Adrenal gland (tissue), 12 donors: Measurements from ENCODE around the gene BFAR. TPM values are rescaled to one million over a fixed set of nuclear protein-coding genes. Genes with fewer than 3 reads are reported as not detected.
"Not testable (repeated sequence)": the region's sequence is repeated elsewhere in the genome, so short reads cannot be mapped to it uniquely, and the experiment has no call there.

Source experiments
- DNase-seq, 7 donors: peaks; one replicate each; pipeline ENCODE4 v3.0.0-alpha.2; 2019 to 2020
- H3K27ac ChIP-seq, 5 donors: fragments of 200-600 bp; sonication (generic) in 4 of 5; 1 replicate in 3 of 5; 2 replicates in 2 of 5; pipeline versions ENCODE4 v1.5.1 to v1.8.0; 2016 to 2020; ENCODE audit warnings: mild to moderate bottlenecking in 1 of 5
- H3K27me3 ChIP-seq: fragments of 200-600 bp; 2 replicates; pipeline ENCODE4 v1.8.0; 2021
- H3K36me3 ChIP-seq, 2 donors: fragments of 200-600 bp; replicated peaks in 1 of 2; 1 replicate in 1 of 2; 2 replicates in 1 of 2; pipeline versions ENCODE4 v1.5.1 to v1.8.0; 2018 to 2022
- H3K4me1 ChIP-seq, 2 donors: fragments of 200-600 bp; replicated peaks in 1 of 2; 1 replicate in 1 of 2; 2 replicates in 1 of 2; pipeline versions ENCODE4 v1.5.1 to v1.8.0; 2018 to 2021
- H3K4me3 ChIP-seq, 4 donors: fragments of 200-600 bp; sonication (generic) in 3 of 4; one replicate each; pipeline ENCODE4 v1.5.1; 2016 to 2018
- H3K9me3 ChIP-seq, 3 donors: fragments of 200-600 bp; sonication (generic) in 1 of 3; replicated peaks in 1 of 3; 1 replicate in 2 of 3; 2 replicates in 1 of 3; pipeline versions ENCODE4 v1.5.1 to v1.8.0; 2016 to 2021
- POLR2A ChIP-seq, 2 donors: fragments of 450-650 bp; IDR thresholded peaks; one replicate each; pipeline ENCODE4 v1.6.1; 2017; ENCODE audit warnings: antibody characterized with exemption in 2 of 2, mild to moderate bottlenecking in 2 of 2, moderate library complexity in 1 of 2
- WGBS, 4 donors: extraction: QIAGEN DNeasy Blood & Tissue Kit in 2 of 4; methylation state at CpG; one replicate each; pipeline versions ENCODE4 v1.1.5 to v1.1.7; 2013 to 2017; 5-methylcytosine and 5-hydroxymethylcytosine counted together
- intact Hi-C, 2 donors: fragments of 100-400 bp; cut with DNase I; formaldehyde crosslinking; loops; one replicate each; pipeline versions ENCODE4 v1.14.1 to v1.15.0; 2022 to 2023
- polyA plus RNA-seq, 3 donors: library from polyadenylated mRNA; stranded (reverse); fragments of 200-250 nt in 2 of 3; fragments of 350-450 nt in 1 of 3; fragmentation: Illumina TruSeq in 1 of 3; extraction: RNeasy Lipid Tissue Mini Kit (QIAGEN cat#74804) in 1 of 3; gene quantifications; one replicate each; pipeline ENCODE4 v1.2.3, GENCODE V29; 2013 to 2014
- total RNA-seq, 9 donors: library from RNA; depleted of rRNA in 4 of 9; stranded (reverse); fragments of >200 nt in 4 of 9; fragments of 120-200 nt in 1 of 9; fragmentation: NEBNext Ultra II Directional in 1 of 9; extraction: Animal tissue kit (Norgen Biotek cat#: 25700) in 1 of 9; gene quantifications; one replicate each; pipeline versions ENCODE4 v1.1.0 to v1.2.4, GENCODE V29; 2013 to 2023
- TF ChIP-seq, protein P1 (sequence below), 6 experiments: fragments of 450-650 bp in 4 of 6; fragments of 200-600 bp in 2 of 6; sonication (generic) in 1 of 6; IDR thresholded peaks; 1 replicate in 5 of 6; 2 replicates in 1 of 6; pipeline versions ENCODE4 v1.5.1 to v1.8.0; 2016 to 2021; ENCODE audit warnings: antibody characterized with exemption in 6 of 6, mild to moderate bottlenecking in 2 of 6, moderate library complexity in 1 of 6
- donor health status: healthy with polysubstance abuse.
- donor health status: Bipolar disorder and iron deficiency.
- donor health status: DM: yes; HTN: yes; CAD: no.
- donor health status: DM: no; HTN: no; CAD: no.
- donor health status: DM: no; HTN: no; CAD: no.
- donor health status: DM: yes; HTN: yes; CAD: no.

Gene BFAR
- total and polyA plus RNA-seq, 12 donors, result 20.3 to 75.8 (median 55.2) TPM

DNA sequence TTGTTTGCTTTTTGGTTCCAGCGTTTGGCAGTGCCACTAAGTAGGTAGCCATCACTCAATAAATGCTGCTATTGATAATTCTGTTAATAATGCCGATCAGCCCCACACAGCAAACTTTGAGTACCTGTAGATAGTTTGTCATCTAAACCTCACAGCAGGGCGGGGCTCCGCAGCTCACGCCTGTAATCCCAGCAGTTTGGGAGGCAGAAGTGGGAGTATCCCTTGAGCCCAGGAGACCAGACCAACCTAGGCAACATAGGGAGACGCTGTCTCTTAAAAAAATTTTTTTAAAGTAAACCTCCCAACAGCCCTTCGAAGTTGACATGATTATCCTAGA lies 1.6 kb downstream of the BFAR start:
- peaks cover 0 to 6% of the 10 kb centered on the region in 2 donors for H3K36me3 ChIP-seq
- peak overlapping the region in 1 of 4 donors; percentile 68 for H3K4me3 ChIP-seq
- intact Hi-C loops, result no loop called here
- peaks cover 10 to 20% of the 10 kb centered on the region in 2 donors for H3K4me1 ChIP-seq
- H3K9me3 ChIP-seq, result no peaks in the 10 kb centered on the region
- DNase-seq, result no peak
- H3K27ac ChIP-seq, result peak overlapping the region in 2 of 5 donors; percentile 94 to 97
- no peak for TF ChIP-seq POLR2A (IDR thresholded peaks at IDR 0.05)
- TF ChIP-seq, protein P1, sequence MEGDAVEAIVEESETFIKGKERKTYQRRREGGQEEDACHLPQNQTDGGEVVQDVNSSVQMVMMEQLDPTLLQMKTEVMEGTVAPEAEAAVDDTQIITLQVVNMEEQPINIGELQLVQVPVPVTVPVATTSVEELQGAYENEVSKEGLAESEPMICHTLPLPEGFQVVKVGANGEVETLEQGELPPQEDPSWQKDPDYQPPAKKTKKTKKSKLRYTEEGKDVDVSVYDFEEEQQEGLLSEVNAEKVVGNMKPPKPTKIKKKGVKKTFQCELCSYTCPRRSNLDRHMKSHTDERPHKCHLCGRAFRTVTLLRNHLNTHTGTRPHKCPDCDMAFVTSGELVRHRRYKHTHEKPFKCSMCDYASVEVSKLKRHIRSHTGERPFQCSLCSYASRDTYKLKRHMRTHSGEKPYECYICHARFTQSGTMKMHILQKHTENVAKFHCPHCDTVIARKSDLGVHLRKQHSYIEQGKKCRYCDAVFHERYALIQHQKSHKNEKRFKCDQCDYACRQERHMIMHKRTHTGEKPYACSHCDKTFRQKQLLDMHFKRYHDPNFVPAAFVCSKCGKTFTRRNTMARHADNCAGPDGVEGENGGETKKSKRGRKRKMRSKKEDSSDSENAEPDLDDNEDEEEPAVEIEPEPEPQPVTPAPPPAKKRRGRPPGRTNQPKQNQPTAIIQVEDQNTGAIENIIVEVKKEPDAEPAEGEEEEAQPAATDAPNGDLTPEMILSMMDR (IDR thresholded peaks at IDR 0.05), result no peak
- H3K27me3 ChIP-seq, result no peaks in the 10 kb centered on the region
- 61 to 72% (median 71%) methylated on average over 7 of the region's 7 CpGs for WGBS, 4 donors

- no peak overlapping the region for H3K27ac ChIP-seq
- 77 to 80% (median 78%) methylated on average over 12 of the region's 12 CpGs for WGBS, 4 donors
Observed at GRCh38 chr16:14635395-14636165, 2.8 kb downstream of the BFAR start.

GRCh38 chr16:14636179-14636950 lies 3.6 kb downstream of the BFAR start:
- H3K36me3 ChIP-seq, H3K9me3 ChIP-seq, H3K4me3 ChIP-seq, intact Hi-C loops, H3K27me3 ChIP-seq, H3K27ac ChIP-seq, DNase-seq: not testable (repeated sequence)
- WGBS, 4 donors, result 68 to 80% (median 71%) methylated on average over 17 of the region's 17 CpGs
- H3K4me1 ChIP-seq, result peaks cover 10 to 19% of the 10 kb centered on the region in 2 donors

More at GRCh38 chr16:14635395-14636165, 2.8 kb downstream of the BFAR start:
- H3K27me3 ChIP-seq, result no peaks in the 10 kb centered on the region
- H3K4me1 ChIP-seq, result peaks cover 10 to 19% of the 10 kb centered on the region in 2 donors
- no peak overlapping the region for H3K4me3 ChIP-seq
- peaks cover 0 to 6% of the 10 kb centered on the region in 2 donors for H3K36me3 ChIP-seq
- intact Hi-C loops, result no loop called here
- TF ChIP-seq POLR2A (IDR thresholded peaks at IDR 0.05), result no peak
- TF ChIP-seq, protein P1 (IDR thresholded peaks at IDR 0.05), result no peak
- no peaks in the 10 kb centered on the region for H3K9me3 ChIP-seq
- DNase-seq, result no peak

- H3K36me3 ChIP-seq, H3K9me3 ChIP-seq, H3K27me3 ChIP-seq, DNase-seq, intact Hi-C loops, H3K4me3 ChIP-seq, H3K27ac ChIP-seq: not testable (repeated sequence)
- H3K4me1 ChIP-seq, result peaks cover 10 to 17% of the 10 kb centered on the region in 2 donors
- WGBS, 4 donors, result 58 to 83% (median 69%) methylated on average over 1 of the region's 1 CpG
Observed at GRCh38 chr16:14636951-14637240, 4.1 kb downstream of the BFAR start.

DNA sequence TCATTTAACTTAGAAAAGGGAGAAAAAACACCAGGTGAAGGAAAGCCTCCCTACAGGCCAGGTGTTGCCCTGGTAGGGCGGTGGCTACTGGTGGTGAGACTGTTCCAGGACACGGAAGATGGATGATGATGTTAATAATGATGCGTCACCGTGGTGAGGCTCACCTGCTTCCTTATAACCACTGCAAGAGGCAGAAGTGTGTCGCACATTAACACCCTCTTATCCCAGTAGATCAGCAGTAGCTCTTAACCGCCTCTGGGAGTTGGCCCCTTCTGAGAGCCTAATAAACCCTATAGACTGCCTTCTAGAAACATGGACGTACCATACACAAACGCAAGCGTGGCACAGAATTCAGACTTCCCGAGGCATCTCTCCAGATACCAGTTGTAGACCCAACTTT lies 7.8 kb downstream of the BFAR start:
- no peaks in the 10 kb centered on the region for H3K9me3 ChIP-seq
- no peaks in the 10 kb centered on the region for H3K4me1 ChIP-seq
- no peak overlapping the region for H3K27ac ChIP-seq
- intact Hi-C loops, result no loop called here
- 89 to 92% (median 90%) methylated on average over 10 of the region's 10 CpGs for WGBS, 4 donors
- DNase-seq, result no peak
- TF ChIP-seq POLR2A (IDR thresholded peaks at IDR 0.05), result no peak
- TF ChIP-seq, protein P1 (IDR thresholded peaks at IDR 0.05), result no peak
- H3K36me3 ChIP-seq, result peaks cover 0 to 20% of the 10 kb centered on the region in 2 donors
- no peak overlapping the region for H3K4me3 ChIP-seq
- no peaks in the 10 kb centered on the region for H3K27me3 ChIP-seq
